Caco-2 (cell line): ENCODE measurements around the gene TUBB2B. TPM values are rescaled to one million over a fixed set of nuclear protein-coding genes. Genes with fewer than 3 reads are reported as not detected.

Experiments
- BruUV-seq: library from RNA; stranded (reverse); fragments of 400-500 nt; replicated peaks from 2 replicates; lab custom pipeline; 2021; lab: Mats Ljungman, UMichigan
- CTCF ChIA-PET: fragments of 300-600 bp; sonication (Branson Sonifier 250); formaldehyde crosslinking; loops from one replicate; lab custom pipeline; 2022; ENCODE audit warnings: antibody characterized with exemption; lab: Charles Lee
- POLR2A ChIA-PET: fragments of 300-600 bp; sonication (Branson Sonifier 250); formaldehyde crosslinking; loops from one replicate; lab custom pipeline; 2022; ENCODE audit warnings: antibody characterized with exemption; lab: Charles Lee
- DNase-seq, 2 experiments: peaks; one replicate each; pipeline versions ENCODE4 v3.0.0 to v3.0.0-alpha.2; 2020 to 2022
- H3K27me3 ChIP-seq: replicated peaks from 2 replicates; pipeline ENCODE4 v1.6.0; 2011; ENCODE audit warnings: low read length; ENCODE audit not compliant: control insufficient read depth, insufficient read depth
- H3K36me3 ChIP-seq: 2 replicates; pipeline ENCODE4 v1.5.1; 2011; ENCODE audit warnings: low read length; ENCODE audit not compliant: control insufficient read depth, insufficient read depth
- H3K4me1 ChIP-seq: fragments of 250-450 bp; sonication (Bioruptor Pico); 2 replicates; pipeline ENCODE4 v1.5.1; 2020; ENCODE audit warnings: mild to moderate bottlenecking
- H3K4me3 ChIP-seq: 2 replicates; pipeline ENCODE4 v1.5.1; 2011; ENCODE audit warnings: low read depth, mild to moderate bottlenecking, control low read depth, low read length
- H3K9me3 ChIP-seq: fragments of 250-450 bp; sonication (Bioruptor Pico); 2 replicates; pipeline ENCODE4 v1.5.1; 2020; ENCODE audit warnings: mild to moderate bottlenecking, moderate library complexity
- H3K27ac Mint-ChIP-seq: one replicate; pipeline ENCODE4 v1.8.0; 2022; ENCODE audit warnings: mixed read lengths; ENCODE audit not compliant: unreplicated experiment
- H3K27me3 Mint-ChIP-seq: one replicate; pipeline ENCODE4 v1.8.0; 2022; ENCODE audit warnings: mixed read lengths; ENCODE audit not compliant: insufficient read depth, unreplicated experiment
- H3K36me3 Mint-ChIP-seq: one replicate; pipeline ENCODE4 v1.8.0; 2022; ENCODE audit warnings: mild to moderate bottlenecking, mixed read lengths; ENCODE audit not compliant: insufficient read depth, unreplicated experiment
- H3K4me1 Mint-ChIP-seq: one replicate; pipeline ENCODE4 v1.8.0; 2022; ENCODE audit warnings: low read depth, mixed read lengths; ENCODE audit not compliant: unreplicated experiment
- H3K4me3 Mint-ChIP-seq: one replicate; pipeline ENCODE4 v1.8.0; 2022; ENCODE audit warnings: mild to moderate bottlenecking, moderate library complexity, mixed read lengths; ENCODE audit not compliant: unreplicated experiment
- H3K9me3 Mint-ChIP-seq: one replicate; pipeline ENCODE4 v1.8.0; 2022; ENCODE audit warnings: mixed read lengths; ENCODE audit not compliant: unreplicated experiment
- CTCF ChIP-seq, 2 experiments: fragments of 200-600 bp in 1 of 2; IDR thresholded peaks; 1 replicate in 1 of 2; 2 replicates in 1 of 2; pipeline versions ENCODE4 v1.5.1 to v1.8.0; 2011 to 2022; ENCODE audit warnings: antibody characterized with exemption in 1 of 2, control low read depth in 1 of 2, inconsistent platforms in 1 of 2, low read depth in 1 of 2, low read length in 1 of 2, mild to moderate bottlenecking in 1 of 2, moderate library complexity in 1 of 2; ENCODE audit not compliant: insufficient read depth in 1 of 2, severe bottlenecking in 1 of 2, unreplicated experiment in 1 of 2
- intact Hi-C: fragments of 100-400 bp; cut with micrococcal nuclease; formaldehyde crosslinking; loops from one replicate; pipeline ENCODE4 v1.10.0; 2022; ENCODE audit not compliant: unreplicated experiment
- total RNA-seq: library from RNA; stranded (reverse); gene quantifications from 2 replicates; pipeline ENCODE4 v1.2.3, GENCODE V29; 2022

The TUBB2B gene
- total RNA-seq, 1 experiment from 2014 or later, result 150 TPM

- TF ChIP-seq CTCF (IDR thresholded peaks at IDR 0.05; ENCODE audit: insufficient read depth in 1 of 2, low read depth in 1 of 2, low read length in 1 of 2, severe bottlenecking in 1 of 2, unreplicated experiment in 1 of 2), result no peak
- H3K27ac Mint-ChIP-seq, result no peak overlapping the region
- peaks cover 6% of the 10 kb centered on the region for H3K4me1 Mint-ChIP-seq
- intact Hi-C loops, result no loop called here
- no peaks in the 10 kb centered on the region for H3K27me3 ChIP-seq
- no peaks in the 10 kb centered on the region for H3K9me3 ChIP-seq
- no peaks in the 10 kb centered on the region for H3K9me3 Mint-ChIP-seq
- ChIA-PET CTCF (no interaction called here), POLR2A (no interaction called here)
- no peak overlapping the region for H3K4me3 ChIP-seq
- H3K27me3 Mint-ChIP-seq, result peaks cover 7% of the 10 kb centered on the region
- no peaks in the 10 kb centered on the region for H3K36me3 Mint-ChIP-seq
- H3K36me3 ChIP-seq, result no peaks in the 10 kb centered on the region
- no peak for DNase-seq
- H3K4me1 ChIP-seq, result no peaks in the 10 kb centered on the region
- no peak overlapping the region for H3K4me3 Mint-ChIP-seq
- BruUV-seq, result no TSS peak
Observed at GRCh38 chr6:3214898-3215297, 12.6 kb downstream of the TUBB2B start.

- Histone ChIP-seq H3K27me3 (no peaks in the 10 kb centered on the region), H3K4me3 (no peak overlapping the region), H3K36me3 (no peaks in the 10 kb centered on the region), H3K4me1 (0 out of 2 replicates have a peak, but pooled peaks cover 6% of the 10 kb centered on the region), H3K9me3 (no peaks in the 10 kb centered on the region)
- POLR2A ChIA-PET, result no interaction called here
- no peak for TF ChIP-seq CTCF (IDR thresholded peaks at IDR 0.05; ENCODE audit: insufficient read depth in 1 of 2, low read depth in 1 of 2, low read length in 1 of 2, severe bottlenecking in 1 of 2, unreplicated experiment in 1 of 2)
- Mint-ChIP-seq H3K27me3 (peaks cover 2% of the 10 kb centered on the region), H3K27ac (no peak overlapping the region), H3K4me1 (peaks cover 16% of the 10 kb centered on the region), H3K9me3 (no peaks in the 10 kb centered on the region), H3K36me3 (no peaks in the 10 kb centered on the region), H3K4me3 (no peak overlapping the region)
- CTCF ChIA-PET, result no interaction called here
- no peak for DNase-seq
- intact Hi-C loops, result no loop called here
- no TSS peak for BruUV-seq
Observed at GRCh38 chr6:3213334-3213695, 14.1 kb downstream of the TUBB2B start.

- Mint-ChIP-seq H3K27me3 (no peaks in the 10 kb centered on the region), H3K36me3 (no peaks in the 10 kb centered on the region), H3K27ac (no peak overlapping the region), H3K4me1 (peaks cover 14% of the 10 kb centered on the region), H3K9me3 (no peaks in the 10 kb centered on the region), H3K4me3 (no peak overlapping the region)
- ChIA-PET POLR2A (no interaction called here), CTCF (interaction anchor here (1.5 kb wide), 1 partner anchor 50 kb away, joined by 3 read pairs; no protein-coding TSS in a partner anchor)
- H3K36me3 ChIP-seq, result no peaks in the 10 kb centered on the region
- intact Hi-C loops, result no loop called here
- 0 out of 2 replicates have a peak, but pooled peaks cover 6% of the 10 kb centered on the region for H3K4me1 ChIP-seq
- DNase-seq, result no peak
- no peaks in the 10 kb centered on the region for H3K9me3 ChIP-seq
- H3K27me3 ChIP-seq, result no peaks in the 10 kb centered on the region
- TF ChIP-seq CTCF (IDR thresholded peaks at IDR 0.05; ENCODE audit: insufficient read depth in 1 of 2, low read depth in 1 of 2, low read length in 1 of 2, severe bottlenecking in 1 of 2, unreplicated experiment in 1 of 2), result no peak
- no TSS peak for BruUV-seq
- H3K4me3 ChIP-seq, result no peak overlapping the region
Observed at GRCh38 chr6:3212261-3212660, 15.2 kb downstream of the TUBB2B start.
